HepG2 (cell line): ENCODE measurements around the gene RANBP3L. TPM values are rescaled to one million over a fixed set of nuclear protein-coding genes. Genes with fewer than 3 reads are reported as not detected.
A peak's percentile ranks its signal among the peaks of the same experiment; 100 is the strongest.

ENCODE experiments used
- CEBPB ChIP-seq: IDR thresholded peaks from 2 replicates; pipeline ENCODE4 v1.6.1; 2011; ENCODE audit warnings: low read depth, low read length, improper control_type of control experiment, borderline replicate concordance
- ELF4 ChIP-seq: sonication (generic); formaldehyde crosslinking; IDR thresholded peaks from 2 replicates; pipeline ENCODE4 v1.5.0; 2020; ENCODE audit warnings: missing genetic modification reagents, mild to moderate bottlenecking, moderate library complexity, borderline replicate concordance
- HCFC1 ChIP-seq: fragments of 150-350 bp; IDR thresholded peaks from 2 replicates; pipeline ENCODE4 v1.6.1; 2014; ENCODE audit warnings: low read depth, low read length
- NFATC3 ChIP-seq: sonication (generic); formaldehyde crosslinking; IDR thresholded peaks from 2 replicates; pipeline ENCODE4 v1.5.1; 2020; ENCODE audit warnings: mild to moderate bottlenecking, missing genetic modification reagents
- PRPF4 ChIP-seq: fragments of 200-400 bp; formaldehyde crosslinking; IDR thresholded peaks from 2 replicates; pipeline ENCODE4 v1.6.1; 2016; ENCODE audit warnings: low read length, low read depth; ENCODE audit not compliant: poor library complexity, severe bottlenecking
- RAD21 ChIP-seq: fragments of 450-650 bp; formaldehyde crosslinking; IDR thresholded peaks from 2 replicates; pipeline ENCODE4 v1.5.0; 2020; ENCODE audit warnings: mild to moderate bottlenecking
- TAF1 ChIP-seq: sonication (generic); formaldehyde crosslinking; IDR thresholded peaks from 2 replicates; pipeline ENCODE4 v1.4.0; 2020; ENCODE audit warnings: missing genetic modification reagents
- ZBTB38 ChIP-seq: sonication (generic); formaldehyde crosslinking; IDR thresholded peaks from 2 replicates; pipeline ENCODE4 v1.5.1; 2020; ENCODE audit warnings: mild to moderate bottlenecking, missing genetic modification reagents
- ZFP90 ChIP-seq: sonication (generic); formaldehyde crosslinking; IDR thresholded peaks from 2 replicates; pipeline ENCODE4 v1.8.0; 2022; ENCODE audit warnings: missing genetic modification reagents, mild to moderate bottlenecking, inconsistent platforms, borderline replicate concordance
- ZNF326 ChIP-seq: sonication (generic); formaldehyde crosslinking; IDR thresholded peaks from 2 replicates; pipeline ENCODE4 v1.4.0; 2020; ENCODE audit warnings: missing genetic modification reagents, borderline replicate concordance
- polyA plus RNA-seq, 8 experiments: library from polyadenylated mRNA; depleted of rRNA in 3 of 8; stranded (reverse) in 7 of 8; unstranded in 1 of 8; fragments of >200 nt; fragmentation: Illumina TruSeq in 4 of 8; extraction: Trizol in 4 of 8; gene quantifications; 2 replicates each; pipeline versions ENCODE4 v1.2.1 to v1.2.3, GENCODE V29; 2011 to 2016; ENCODE audit warnings: low read depth in 4 of 8, missing spikeins in 1 of 8, mixed read lengths in 1 of 8; ENCODE audit not compliant: insufficient read depth in 1 of 8
- total RNA-seq, 5 experiments: library from RNA; depleted of rRNA; stranded (reverse); fragments of >200 nt; fragmentation: Illumina TruSeq; extraction: Trizol; gene quantifications; 2 replicates each; pipeline ENCODE4 v1.2.3, GENCODE V29; 2016; ENCODE audit warnings: low read depth in 1 of 5
- TF ChIP-seq, protein P1 (sequence below): sonication (generic); formaldehyde crosslinking; IDR thresholded peaks from 2 replicates; pipeline ENCODE4 v1.8.0; 2022; ENCODE audit warnings: mild to moderate bottlenecking, missing genetic modification reagents
- TF ChIP-seq, protein P2 (sequence below): sonication (generic); formaldehyde crosslinking; IDR thresholded peaks from 2 replicates; pipeline ENCODE4 v1.4.0; 2020; ENCODE audit warnings: mild to moderate bottlenecking, missing genetic modification reagents
- TF ChIP-seq, protein P3 (sequence below): sonication (generic); formaldehyde crosslinking; IDR thresholded peaks from 2 replicates; pipeline ENCODE4 v1.5.0; 2020; ENCODE audit warnings: mild to moderate bottlenecking, low read depth, missing genetic modification reagents, borderline replicate concordance
- TF ChIP-seq, protein P4 (sequence below): sonication (generic); formaldehyde crosslinking; IDR thresholded peaks from 2 replicates; pipeline ENCODE4 v1.4.0; 2020; ENCODE audit warnings: missing genetic modification reagents, borderline replicate concordance
- TF ChIP-seq, protein P5 (sequence below): sonication (generic); formaldehyde crosslinking; IDR thresholded peaks from 2 replicates; pipeline ENCODE4 v1.8.1; 2022; ENCODE audit warnings: low read depth, mild to moderate bottlenecking, missing genetic modification reagents
- TF ChIP-seq, protein P6 (sequence below): sonication (generic); formaldehyde crosslinking; IDR thresholded peaks from 2 replicates; pipeline ENCODE4 v1.4.0; 2020; ENCODE audit warnings: mild to moderate bottlenecking, low read depth, missing genetic modification reagents

Gene RANBP3L
- total and polyA plus RNA-seq, 2 of the 13 experiments (the other 11 are each of a cell fraction or from before 2014, with no cell fraction given) = 0.09 TPM; not detected in 1

DNA sequence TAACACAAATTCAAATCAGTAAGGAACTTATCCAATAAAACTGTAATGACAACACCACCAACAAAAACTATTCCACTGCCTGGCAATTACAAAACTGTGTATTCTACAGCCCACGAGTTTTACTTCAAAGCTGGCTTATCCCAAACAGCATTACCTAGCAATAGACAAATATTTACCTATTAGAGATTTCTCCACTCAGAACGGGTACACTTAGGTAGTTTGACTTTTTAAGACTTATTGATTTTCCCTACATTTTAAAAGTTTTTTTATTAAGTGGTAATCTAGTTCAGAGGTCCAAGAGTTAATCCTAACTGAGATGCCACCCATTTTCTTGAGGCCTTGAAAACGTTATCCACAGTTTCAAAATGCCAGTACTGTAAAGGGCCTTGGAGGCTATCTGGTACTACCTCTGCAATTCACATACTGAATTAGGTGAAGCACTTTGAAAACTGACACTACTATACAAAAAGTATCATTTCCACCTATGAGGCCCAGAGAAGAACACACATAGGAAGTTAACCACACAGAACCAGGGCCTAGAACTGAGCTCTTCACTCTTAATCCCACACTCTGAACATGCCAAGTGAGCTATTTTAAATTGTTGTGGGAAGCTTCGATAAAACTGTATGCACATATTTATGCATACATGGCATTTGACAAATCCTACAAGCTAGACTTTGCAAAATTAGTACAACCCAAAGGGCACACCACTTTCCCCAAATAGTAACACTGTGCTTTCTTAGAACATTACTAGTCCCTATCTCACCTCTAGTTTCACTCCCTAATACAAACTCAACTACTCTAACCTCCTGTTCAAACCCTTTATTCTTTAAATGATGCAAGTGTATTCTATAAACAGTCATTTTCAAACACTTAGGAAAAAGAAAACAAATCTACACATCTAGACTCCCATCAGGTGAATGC, 62.1 kb downstream of the RANBP3L start (continued):
- TF ChIP-seq, protein P1, sequence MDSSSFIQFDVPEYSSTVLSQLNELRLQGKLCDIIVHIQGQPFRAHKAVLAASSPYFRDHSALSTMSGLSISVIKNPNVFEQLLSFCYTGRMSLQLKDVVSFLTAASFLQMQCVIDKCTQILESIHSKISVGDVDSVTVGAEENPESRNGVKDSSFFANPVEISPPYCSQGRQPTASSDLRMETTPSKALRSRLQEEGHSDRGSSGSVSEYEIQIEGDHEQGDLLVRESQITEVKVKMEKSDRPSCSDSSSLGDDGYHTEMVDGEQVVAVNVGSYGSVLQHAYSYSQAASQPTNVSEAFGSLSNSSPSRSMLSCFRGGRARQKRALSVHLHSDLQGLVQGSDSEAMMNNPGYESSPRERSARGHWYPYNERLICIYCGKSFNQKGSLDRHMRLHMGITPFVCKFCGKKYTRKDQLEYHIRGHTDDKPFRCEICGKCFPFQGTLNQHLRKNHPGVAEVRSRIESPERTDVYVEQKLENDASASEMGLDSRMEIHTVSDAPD (CRISPR knock-in tag) = no peak
- TF ChIP-seq ZFP90 (CRISPR knock-in tag) (0 out of 2 replicates have a peak, but pooled peaks have one; percentile 30), ZNF326 (CRISPR knock-in tag) (no peak), CEBPB (no peak), PRPF4 (no peak), HCFC1 (no peak), ELF4 (CRISPR knock-in tag) (no peak), RAD21 (CRISPR knock-in tag) (no peak), NFATC3 (no peak), TAF1 (CRISPR knock-in tag) (no peak), ZBTB38 (no peak)
- TF ChIP-seq, protein P2, sequence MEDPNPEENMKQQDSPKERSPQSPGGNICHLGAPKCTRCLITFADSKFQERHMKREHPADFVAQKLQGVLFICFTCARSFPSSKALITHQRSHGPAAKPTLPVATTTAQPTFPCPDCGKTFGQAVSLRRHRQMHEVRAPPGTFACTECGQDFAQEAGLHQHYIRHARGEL (CRISPR knock-in tag) = no peak
- TF ChIP-seq, protein P3, sequence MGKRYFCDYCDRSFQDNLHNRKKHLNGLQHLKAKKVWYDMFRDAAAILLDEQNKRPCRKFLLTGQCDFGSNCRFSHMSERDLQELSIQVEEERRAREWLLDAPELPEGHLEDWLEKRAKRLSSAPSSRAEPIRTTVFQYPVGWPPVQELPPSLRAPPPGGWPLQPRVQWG (CRISPR knock-in tag) = no peak
- TF ChIP-seq, protein P4, sequence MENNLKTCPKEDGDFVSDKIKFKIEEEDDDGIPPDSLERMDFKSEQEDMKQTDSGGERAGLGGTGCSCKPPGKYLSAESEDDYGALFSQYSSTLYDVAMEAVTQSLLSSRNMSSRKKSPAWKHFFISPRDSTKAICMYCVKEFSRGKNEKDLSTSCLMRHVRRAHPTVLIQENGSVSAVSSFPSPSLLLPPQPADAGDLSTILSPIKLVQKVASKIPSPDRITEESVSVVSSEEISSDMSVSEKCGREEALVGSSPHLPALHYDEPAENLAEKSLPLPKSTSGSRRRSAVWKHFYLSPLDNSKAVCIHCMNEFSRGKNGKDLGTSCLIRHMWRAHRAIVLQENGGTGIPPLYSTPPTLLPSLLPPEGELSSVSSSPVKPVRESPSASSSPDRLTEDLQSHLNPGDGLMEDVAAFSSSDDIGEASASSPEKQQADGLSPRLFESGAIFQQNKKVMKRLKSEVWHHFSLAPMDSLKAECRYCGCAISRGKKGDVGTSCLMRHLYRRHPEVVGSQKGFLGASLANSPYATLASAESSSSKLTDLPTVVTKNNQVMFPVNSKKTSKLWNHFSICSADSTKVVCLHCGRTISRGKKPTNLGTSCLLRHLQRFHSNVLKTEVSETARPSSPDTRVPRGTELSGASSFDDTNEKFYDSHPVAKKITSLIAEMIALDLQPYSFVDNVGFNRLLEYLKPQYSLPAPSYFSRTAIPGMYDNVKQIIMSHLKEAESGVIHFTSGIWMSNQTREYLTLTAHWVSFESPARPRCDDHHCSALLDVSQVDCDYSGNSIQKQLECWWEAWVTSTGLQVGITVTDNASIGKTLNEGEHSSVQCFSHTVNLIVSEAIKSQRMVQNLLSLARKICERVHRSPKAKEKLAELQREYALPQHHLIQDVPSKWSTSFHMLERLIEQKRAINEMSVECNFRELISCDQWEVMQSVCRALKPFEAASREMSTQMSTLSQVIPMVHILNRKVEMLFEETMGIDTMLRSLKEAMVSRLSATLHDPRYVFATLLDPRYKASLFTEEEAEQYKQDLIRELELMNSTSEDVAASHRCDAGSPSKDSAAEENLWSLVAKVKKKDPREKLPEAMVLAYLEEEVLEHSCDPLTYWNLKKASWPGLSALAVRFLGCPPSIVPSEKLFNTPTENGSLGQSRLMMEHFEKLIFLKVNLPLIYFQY (CRISPR knock-in tag) = no peak
- TF ChIP-seq, protein P5, sequence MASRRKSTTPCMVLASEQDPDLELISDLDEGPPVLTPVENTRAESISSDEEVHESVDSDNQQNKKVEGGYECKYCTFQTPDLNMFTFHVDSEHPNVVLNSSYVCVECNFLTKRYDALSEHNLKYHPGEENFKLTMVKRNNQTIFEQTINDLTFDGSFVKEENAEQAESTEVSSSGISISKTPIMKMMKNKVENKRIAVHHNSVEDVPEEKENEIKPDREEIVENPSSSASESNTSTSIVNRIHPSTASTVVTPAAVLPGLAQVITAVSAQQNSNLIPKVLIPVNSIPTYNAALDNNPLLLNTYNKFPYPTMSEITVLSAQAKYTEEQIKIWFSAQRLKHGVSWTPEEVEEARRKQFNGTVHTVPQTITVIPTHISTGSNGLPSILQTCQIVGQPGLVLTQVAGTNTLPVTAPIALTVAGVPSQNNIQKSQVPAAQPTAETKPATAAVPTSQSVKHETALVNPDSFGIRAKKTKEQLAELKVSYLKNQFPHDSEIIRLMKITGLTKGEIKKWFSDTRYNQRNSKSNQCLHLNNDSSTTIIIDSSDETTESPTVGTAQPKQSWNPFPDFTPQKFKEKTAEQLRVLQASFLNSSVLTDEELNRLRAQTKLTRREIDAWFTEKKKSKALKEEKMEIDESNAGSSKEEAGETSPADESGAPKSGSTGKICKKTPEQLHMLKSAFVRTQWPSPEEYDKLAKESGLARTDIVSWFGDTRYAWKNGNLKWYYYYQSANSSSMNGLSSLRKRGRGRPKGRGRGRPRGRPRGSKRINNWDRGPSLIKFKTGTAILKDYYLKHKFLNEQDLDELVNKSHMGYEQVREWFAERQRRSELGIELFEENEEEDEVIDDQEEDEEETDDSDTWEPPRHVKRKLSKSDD (CRISPR knock-in tag) = no peak
- TF ChIP-seq, protein P6, sequence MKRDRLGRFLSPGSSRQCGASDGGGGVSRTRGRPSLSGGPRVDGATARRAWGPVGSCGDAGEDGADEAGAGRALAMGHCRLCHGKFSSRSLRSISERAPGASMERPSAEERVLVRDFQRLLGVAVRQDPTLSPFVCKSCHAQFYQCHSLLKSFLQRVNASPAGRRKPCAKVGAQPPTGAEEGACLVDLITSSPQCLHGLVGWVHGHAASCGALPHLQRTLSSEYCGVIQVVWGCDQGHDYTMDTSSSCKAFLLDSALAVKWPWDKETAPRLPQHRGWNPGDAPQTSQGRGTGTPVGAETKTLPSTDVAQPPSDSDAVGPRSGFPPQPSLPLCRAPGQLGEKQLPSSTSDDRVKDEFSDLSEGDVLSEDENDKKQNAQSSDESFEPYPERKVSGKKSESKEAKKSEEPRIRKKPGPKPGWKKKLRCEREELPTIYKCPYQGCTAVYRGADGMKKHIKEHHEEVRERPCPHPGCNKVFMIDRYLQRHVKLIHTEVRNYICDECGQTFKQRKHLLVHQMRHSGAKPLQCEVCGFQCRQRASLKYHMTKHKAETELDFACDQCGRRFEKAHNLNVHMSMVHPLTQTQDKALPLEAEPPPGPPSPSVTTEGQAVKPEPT = no peak
